ENCODE results near the gene EEA1. TPM values are rescaled to one million over a fixed set of nuclear protein-coding genes. Genes with fewer than 3 reads are reported as not detected.

EEA1 gene
- total RNA-seq, 1 donor from 2014 or later: 59.2 TPM

GRCh38 chr12:92861381-92861780 lies 67.7 kb downstream of the EEA1 start:
- Histone ChIP-seq H3K4me1 (no peaks in the 10 kb centered on the region), H3K9me3 (no peaks in the 10 kb centered on the region)
- intact Hi-C loops (cut with DNase I): no loop called here

GRCh38 chr12:92860521-92860920 lies 68.6 kb downstream of the EEA1 start:
- intact Hi-C loops (cut with DNase I): no loop called here
- Histone ChIP-seq H3K27me3 (no peaks in the 10 kb centered on the region), H3K9me3 (no peaks in the 10 kb centered on the region), H3K4me3 (no peak overlapping the region), H3K27ac (no peak overlapping the region), H3K4me1 (no peaks in the 10 kb centered on the region), H3K36me3 (peaks cover 0 to 11% of the 10 kb centered on the region in 2 donors)
- TF ChIP-seq POLR2AphosphoS5 (IDR thresholded peaks at IDR 0.05; ENCODE audit: insufficient read depth in 1 of 2, low read depth in 1 of 2) (no peak), POLR2A (IDR thresholded peaks at IDR 0.05) (no peak)
- TF ChIP-seq, protein P1, sequence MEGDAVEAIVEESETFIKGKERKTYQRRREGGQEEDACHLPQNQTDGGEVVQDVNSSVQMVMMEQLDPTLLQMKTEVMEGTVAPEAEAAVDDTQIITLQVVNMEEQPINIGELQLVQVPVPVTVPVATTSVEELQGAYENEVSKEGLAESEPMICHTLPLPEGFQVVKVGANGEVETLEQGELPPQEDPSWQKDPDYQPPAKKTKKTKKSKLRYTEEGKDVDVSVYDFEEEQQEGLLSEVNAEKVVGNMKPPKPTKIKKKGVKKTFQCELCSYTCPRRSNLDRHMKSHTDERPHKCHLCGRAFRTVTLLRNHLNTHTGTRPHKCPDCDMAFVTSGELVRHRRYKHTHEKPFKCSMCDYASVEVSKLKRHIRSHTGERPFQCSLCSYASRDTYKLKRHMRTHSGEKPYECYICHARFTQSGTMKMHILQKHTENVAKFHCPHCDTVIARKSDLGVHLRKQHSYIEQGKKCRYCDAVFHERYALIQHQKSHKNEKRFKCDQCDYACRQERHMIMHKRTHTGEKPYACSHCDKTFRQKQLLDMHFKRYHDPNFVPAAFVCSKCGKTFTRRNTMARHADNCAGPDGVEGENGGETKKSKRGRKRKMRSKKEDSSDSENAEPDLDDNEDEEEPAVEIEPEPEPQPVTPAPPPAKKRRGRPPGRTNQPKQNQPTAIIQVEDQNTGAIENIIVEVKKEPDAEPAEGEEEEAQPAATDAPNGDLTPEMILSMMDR (IDR thresholded peaks at IDR 0.05): no peak
- DNase-seq (ENCODE audit: extremely low spot score in 2 of 2): no peak

More at GRCh38 chr12:92861381-92861780, 67.7 kb downstream of the EEA1 start:
- Histone ChIP-seq H3K4me3 (no peak overlapping the region), H3K27ac (no peak overlapping the region), H3K27me3 (no peaks in the 10 kb centered on the region), H3K36me3 (peaks cover 0 to 11% of the 10 kb centered on the region in 2 donors)
- TF ChIP-seq POLR2A (IDR thresholded peaks at IDR 0.05) (no peak), POLR2AphosphoS5 (IDR thresholded peaks at IDR 0.05; ENCODE audit: insufficient read depth in 1 of 2, low read depth in 1 of 2) (no peak)
- TF ChIP-seq, protein P1 (IDR thresholded peaks at IDR 0.05): no peak
- DNase-seq (ENCODE audit: extremely low spot score in 2 of 2): no peak

GRCh38 chr12:92859650-92860386 lies 69.3 kb downstream of the EEA1 start:
- Histone ChIP-seq H3K4me1 (no peaks in the 10 kb centered on the region), H3K36me3 (peaks cover 0 to 11% of the 10 kb centered on the region in 2 donors), H3K9me3 (no peaks in the 10 kb centered on the region), H3K4me3 (no peak overlapping the region), H3K27ac (no peak overlapping the region), H3K27me3 (no peaks in the 10 kb centered on the region)
- TF ChIP-seq, protein P1 (IDR thresholded peaks at IDR 0.05): no peak
- no peak for TF ChIP-seq POLR2AphosphoS5 (IDR thresholded peaks at IDR 0.05; ENCODE audit: insufficient read depth in 1 of 2, low read depth in 1 of 2)
- no peak for TF ChIP-seq POLR2A (IDR thresholded peaks at IDR 0.05)
- no peak for DNase-seq (ENCODE audit: extremely low spot score in 2 of 2)
- intact Hi-C loops (cut with DNase I): no loop called here

- H3K36me3 ChIP-seq: peaks cover 0 to 7% of the 10 kb centered on the region in 2 donors
- intact Hi-C loops (cut with DNase I): no loop called here
- DNase-seq (ENCODE audit: extremely low spot score in 2 of 2): no peak
- no peaks in the 10 kb centered on the region for H3K9me3 ChIP-seq
- no peaks in the 10 kb centered on the region for H3K27me3 ChIP-seq
- TF ChIP-seq POLR2AphosphoS5 (IDR thresholded peaks at IDR 0.05; ENCODE audit: insufficient read depth in 1 of 2, low read depth in 1 of 2) (no peak), POLR2A (IDR thresholded peaks at IDR 0.05) (no peak)
- TF ChIP-seq, protein P1 (IDR thresholded peaks at IDR 0.05): no peak
- H3K4me3 ChIP-seq: no peak overlapping the region
- H3K4me1 ChIP-seq: no peaks in the 10 kb centered on the region
- no peak overlapping the region for H3K27ac ChIP-seq
Measured at GRCh38 chr12:92857818-92858217, 71.3 kb downstream of the EEA1 start.

DNA sequence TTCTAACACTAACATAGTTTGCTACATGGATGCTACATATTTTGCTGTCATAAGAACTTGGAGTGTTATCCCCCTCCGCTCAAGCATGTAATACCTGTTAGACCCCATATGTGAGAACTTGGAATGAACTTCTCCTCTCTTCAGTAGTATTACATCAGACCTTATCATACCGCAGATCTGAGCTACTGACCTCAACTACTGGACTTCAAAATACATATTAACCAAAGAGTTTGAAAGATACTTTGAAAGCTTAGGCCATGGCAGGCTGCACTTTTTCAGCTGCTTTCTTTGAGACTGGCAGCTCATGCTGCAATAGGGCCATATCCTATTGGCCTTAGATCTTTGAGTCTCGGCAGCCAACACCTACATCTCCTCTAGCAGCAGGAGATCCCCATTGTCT lies 74.8 kb downstream of the EEA1 start:
- DNase-seq (ENCODE audit: extremely low spot score in 2 of 2): no peak
- H3K4me1 ChIP-seq: no peaks in the 10 kb centered on the region
- no peak for TF ChIP-seq POLR2AphosphoS5 (IDR thresholded peaks at IDR 0.05; ENCODE audit: insufficient read depth in 1 of 2, low read depth in 1 of 2)
- TF ChIP-seq POLR2A (IDR thresholded peaks at IDR 0.05): no peak
- TF ChIP-seq, protein P1 (IDR thresholded peaks at IDR 0.05): no peak
- peaks cover 0 to 26% of the 10 kb centered on the region in 2 donors for H3K36me3 ChIP-seq
- no peaks in the 10 kb centered on the region for H3K27me3 ChIP-seq
- intact Hi-C loops (cut with DNase I): no loop called here
- no peak overlapping the region for H3K4me3 ChIP-seq
- H3K9me3 ChIP-seq: no peaks in the 10 kb centered on the region
- H3K27ac ChIP-seq: no peak overlapping the region

Measured in vagina (tissue), 2 donors.